Panc1 (cell line): ENCODE results near the gene SLC4A8.

Source experiments
- CTCF ChIP-seq: fragments of 450-650 bp; IDR thresholded peaks from 2 replicates; pipeline ENCODE4 v1.5.1; 2017; ENCODE audit warnings: mild to moderate bottlenecking
- POLR2AphosphoS5 ChIP-seq: IDR thresholded peaks from 2 replicates; pipeline ENCODE4 v1.6.1; 2012; ENCODE audit warnings: mild to moderate bottlenecking, low read depth, low read length, moderate library complexity
- REST ChIP-seq, 2 experiments: IDR thresholded peaks; 2 replicates each; pipeline ENCODE4 v1.6.1; 2011 to 2012; ENCODE audit warnings: low read depth in 2 of 2, control low read depth in 1 of 2, low read length in 1 of 2, mild to moderate bottlenecking in 1 of 2, moderate library complexity in 1 of 2; ENCODE audit not compliant: insufficient read depth in 1 of 2
- TCF7L2 ChIP-seq: IDR thresholded peaks from 2 replicates; pipeline ENCODE4 v1.6.1; 2011; ENCODE audit warnings: mild to moderate bottlenecking, low read depth, low read length, inconsistent platforms

DNA sequence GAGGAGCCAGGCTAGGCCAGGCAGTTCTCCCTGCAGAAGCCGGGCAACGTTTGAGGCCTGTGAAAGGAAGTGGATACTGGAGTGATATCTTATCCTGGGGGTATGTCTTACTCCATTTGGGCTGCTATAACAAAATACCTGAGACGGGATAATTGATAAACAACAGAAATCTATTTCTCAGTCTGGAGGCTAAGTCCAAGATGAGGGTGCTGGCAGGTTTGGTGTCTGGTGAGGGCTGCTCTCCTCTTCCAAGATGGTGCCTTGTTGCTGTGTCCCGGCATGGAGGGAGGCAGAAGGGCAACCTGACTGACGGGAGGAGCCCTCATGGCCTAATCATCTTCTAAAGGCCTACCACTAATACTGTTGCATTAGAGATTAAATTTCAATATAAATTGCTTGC is 17.8 kb upstream of the SLC4A8 start:
- TF ChIP-seq CTCF (no peak), REST (IDR thresholded peaks at IDR 0.05; ENCODE audit: insufficient read depth in 1 of 2, low read depth in 2 of 2, low read length in 1 of 2) (no peak), POLR2AphosphoS5 (no peak), TCF7L2 (no peak)
